A549 (cell line): ENCODE measurements around the gene SUFU. TPM values are rescaled to one million over a fixed set of nuclear protein-coding genes. Genes with fewer than 3 reads are reported as not detected.

Experiments
- ATAC-seq, 2 experiments: fragments of 200-7000 bp in 1 of 2; fragments of >200 bp in 1 of 2; cut with Nextera tagmentation in 1 of 2; cut with Tn5 transposase in 1 of 2; 3 replicates each; pipeline versions ENCODE4 v1.8.0 to v1.9.1; 2018 to 2020; ENCODE audit warnings: mild to moderate bottlenecking in 1 of 2, moderate library complexity in 1 of 2
- CTCF ChIA-PET: fragments of 300-600 bp; sonication (Branson Sonifier 250); formaldehyde crosslinking; extraction: SDS; loops from one replicate; lab custom pipeline; 2021; ENCODE audit warnings: antibody characterized with exemption, inconsistent platforms; lab: Yijun Ruan, JAX
- POLR2A ChIA-PET: fragments of 350-600 bp; formaldehyde crosslinking; extraction: SDS; loops from one replicate; lab custom pipeline; 2021; ENCODE audit warnings: antibody characterized with exemption, inconsistent platforms; lab: Yijun Ruan, JAX
- DNase-seq, 2 experiments: peaks; one replicate each; pipeline versions ENCODE4 v3.0.0 to v3.0.0-alpha.2; 2011 to 2016; ENCODE audit warnings: low read depth in 1 of 2, low spot score in 1 of 2
- FAIRE-seq: peaks from 2 replicates; lab custom pipeline; 2011; peaks lifted over from hg19 to GRCh38; lab: Jason Lieb, UNC
- H3K27ac ChIP-seq, 2 experiments: fragments of >200 bp; sonication (Bioruptor Twin); formaldehyde crosslinking; 3 replicates each; pipeline ENCODE4 v1.5.1; 2016 to 2017
- H3K4me1 ChIP-seq: fragments of >200 bp; sonication (Bioruptor Twin); formaldehyde crosslinking; 3 replicates; pipeline ENCODE4 v1.6.1; 2016
- H3K4me2 ChIP-seq: fragments of >200 bp; sonication (Bioruptor Twin); formaldehyde crosslinking; 3 replicates; pipeline ENCODE4 v1.6.1; 2016
- H3K4me3 ChIP-seq: fragments of >200 bp; sonication (Bioruptor Twin); formaldehyde crosslinking; 3 replicates; pipeline ENCODE4 v1.5.1; 2016
- H3K9me3 ChIP-seq: fragments of >200 bp; sonication (Bioruptor Twin); formaldehyde crosslinking; 3 replicates; pipeline ENCODE4 v1.6.1; 2016
- CBX2 ChIP-seq: fragments of 200-600 bp; sonication (generic); IDR thresholded peaks from 2 replicates; pipeline ENCODE4 v1.6.1; 2016; ENCODE audit warnings: low read depth, mild to moderate bottlenecking, borderline replicate concordance
- EP300 ChIP-seq, 2 experiments: fragments of >200 bp; sonication (Bioruptor Twin); formaldehyde crosslinking; IDR thresholded peaks; 2 replicates in 1 of 2; 3 replicates in 1 of 2; pipeline ENCODE4 v1.6.1; 2016 to 2017
- FOSB ChIP-seq: fragments of 250-450 bp; sonication (Bioruptor Pico); IDR thresholded peaks from 2 replicates; pipeline ENCODE4 v1.5.0; 2020; ENCODE audit warnings: mild to moderate bottlenecking, moderate library complexity
- FOSL2 ChIP-seq, 2 experiments: fragments of 450-650 bp in 1 of 2; fragments of >200 bp in 1 of 2; sonication (Bioruptor Twin) in 1 of 2; formaldehyde crosslinking; IDR thresholded peaks; 2 replicates each; pipeline versions ENCODE4 v1.5.0 to v1.6.1; 2016 to 2020; ENCODE audit warnings: mild to moderate bottlenecking in 1 of 2, moderate library complexity in 1 of 2
- HOXA7 ChIP-seq: fragments of 250-450 bp; sonication (Bioruptor Pico); IDR thresholded peaks from 2 replicates; pipeline ENCODE4 v1.5.0; 2020; ENCODE audit warnings: mild to moderate bottlenecking, moderate library complexity
- HOXB5 ChIP-seq: fragments of 250-450 bp; sonication (Bioruptor Pico); IDR thresholded peaks from 2 replicates; pipeline ENCODE4 v1.5.0; 2020; ENCODE audit warnings: mild to moderate bottlenecking, moderate library complexity
- KDM1A ChIP-seq: fragments of 200-600 bp; sonication (generic); IDR thresholded peaks from 2 replicates; pipeline ENCODE4 v1.6.1; 2016; ENCODE audit warnings: low read depth, mild to moderate bottlenecking
- MAFK ChIP-seq: fragments of 450-650 bp; IDR thresholded peaks from 2 replicates; pipeline ENCODE4 v1.6.1; 2014; ENCODE audit not compliant: partially characterized antibody
- MAZ ChIP-seq: fragments of 150-350 bp; IDR thresholded peaks from 2 replicates; pipeline ENCODE4 v1.6.1; 2014; ENCODE audit warnings: antibody characterized with exemption, low read depth, low read length, borderline replicate concordance
- NPAS2 ChIP-seq: fragments of 250-450 bp; sonication (Bioruptor Pico); IDR thresholded peaks from 2 replicates; pipeline ENCODE4 v1.8.0; 2022; ENCODE audit warnings: mild to moderate bottlenecking, moderate library complexity, borderline replicate concordance
- POLR2A ChIP-seq: IDR thresholded peaks from 2 replicates; pipeline ENCODE4 v1.6.1; 2012; ENCODE audit warnings: mild to moderate bottlenecking, low read length
- RAD21 ChIP-seq, 2 experiments: fragments of >200 bp in 1 of 2; sonication (Bioruptor Twin) in 1 of 2; formaldehyde crosslinking in 1 of 2; IDR thresholded peaks in 1 of 2; conservative IDR thresholded peaks in 1 of 2; 2 replicates in 1 of 2; 3 replicates in 1 of 2; pipeline ENCODE4 v1.6.1; 2012 to 2018; ENCODE audit warnings: inconsistent platforms in 1 of 2
- RARB ChIP-seq: fragments of 250-450 bp; sonication (Bioruptor Pico); IDR thresholded peaks from 2 replicates; pipeline ENCODE4 v1.8.0; 2021; ENCODE audit warnings: mild to moderate bottlenecking, moderate library complexity
- RCOR1 ChIP-seq: fragments of 150-350 bp; IDR thresholded peaks from 2 replicates; pipeline ENCODE4 v1.6.1; 2014; ENCODE audit warnings: antibody characterized with exemption, low read length, low read depth
- RNF2 ChIP-seq: fragments of 200-600 bp; sonication (generic); IDR thresholded peaks from 2 replicates; pipeline ENCODE4 v1.6.1; 2016; ENCODE audit warnings: low read depth, mild to moderate bottlenecking, antibody characterized with exemption, moderate library complexity, borderline replicate concordance
- SMC3 ChIP-seq: fragments of >200 bp; sonication (Bioruptor Twin); formaldehyde crosslinking; IDR thresholded peaks from 3 replicates; pipeline ENCODE4 v1.6.1; 2018; ENCODE audit warnings: inconsistent platforms
- SREBF2 ChIP-seq: fragments of 450-650 bp; IDR thresholded peaks from 2 replicates; pipeline ENCODE4 v1.6.1; 2014; ENCODE audit warnings: mild to moderate bottlenecking, moderate library complexity
- TP53 ChIP-seq: fragments of 250-450 bp; sonication (Bioruptor Pico); IDR thresholded peaks from 2 replicates; pipeline ENCODE4 v1.5.0; 2021; ENCODE audit warnings: mild to moderate bottlenecking, moderate library complexity
- WGBS: methylation state at CpG from one replicate; pipeline ENCODE4 v1.1.6; 2017; ENCODE audit errors: missing lambda C conversion rate; 5-methylcytosine and 5-hydroxymethylcytosine counted together
- polyA plus RNA-seq, 4 experiments: library from polyadenylated mRNA; depleted of rRNA in 3 of 4; stranded (reverse); fragments of >200 nt; fragmentation: RNase III in 1 of 4; extraction: RNeasy Plus Mini Kit Qiagen cat#74134 plus additional on column Dnase treatment in 1 of 4; gene quantifications; 2 replicates in 3 of 4; 3 replicates in 1 of 4; pipeline ENCODE4 v1.2.3, GENCODE V29; 2011 to 2017
- TF ChIP-seq, protein P1 (sequence below): fragments of 250-450 bp; sonication (Bioruptor Pico); IDR thresholded peaks from 2 replicates; pipeline ENCODE4 v1.5.0; 2021; ENCODE audit warnings: mild to moderate bottlenecking, moderate library complexity, borderline replicate concordance
- TF ChIP-seq, protein P2 (sequence below): fragments of >200 bp; sonication (Bioruptor Twin); formaldehyde crosslinking; IDR thresholded peaks from 3 replicates; pipeline ENCODE4 v1.5.1; 2016
- TF ChIP-seq, protein P3 (sequence below): IDR thresholded peaks from 2 replicates; pipeline ENCODE4 v1.6.1; 2012; ENCODE audit warnings: low read depth, borderline replicate concordance
- TF ChIP-seq, protein P4 (sequence below): IDR thresholded peaks from 2 replicates; pipeline ENCODE4 v1.6.1; 2012
- TF ChIP-seq, protein P5 (sequence below): fragments of 250-450 bp; sonication (Bioruptor Pico); IDR thresholded peaks from 2 replicates; pipeline ENCODE4 v1.5.0; 2020; ENCODE audit warnings: low read depth, mild to moderate bottlenecking, moderate library complexity

The SUFU gene
- polyA plus RNA-seq, 2 of the 4 experiments (the other 2 are of a cell fraction): 3.7 to 5.5 TPM

DNA sequence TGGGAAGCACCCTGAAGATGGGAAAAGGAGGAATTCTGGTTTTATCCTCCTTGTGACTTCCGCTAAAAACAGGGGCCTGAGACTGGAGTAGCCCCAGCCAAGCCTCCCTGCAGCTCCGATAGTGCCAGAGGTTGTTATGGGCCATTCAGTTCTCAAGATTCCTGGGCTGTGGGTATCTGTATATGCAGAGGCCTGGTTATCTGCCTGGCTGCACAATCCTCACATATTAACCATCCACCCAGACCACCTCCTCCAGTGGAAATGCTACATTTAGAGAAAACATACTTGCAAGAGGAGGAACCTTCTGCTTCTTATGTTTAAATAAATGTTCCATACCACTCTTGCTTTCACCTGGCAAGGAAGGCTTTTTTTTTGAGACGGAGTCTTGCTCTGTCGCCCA, 175.8 kb downstream of the SUFU start:
- ChIA-PET POLR2A (interaction anchor here (1.3 kb wide), 1 partner anchor 35 kb away, joined by 5 read pairs; the partner anchor contains the start of genes ARL3 and SFXN2), CTCF (interaction anchor here (0.8 to 7.3 kb wide), 13 partner anchors 8 to 222 kb away, joined by 3 to 71 read pairs (median 5); partner anchors contain the start of gene ARL3)
- H3K4me1 ChIP-seq: 0 out of 3 replicates have a peak, but pooled peaks cover 4% of the 10 kb centered on the region
- no peak for DNase-seq
- no peak for FAIRE-seq
- 99% methylated on average over 4 of the region's 4 CpGs for whole genome bisulfite sequencing
- H3K9me3 ChIP-seq: no peaks in the 10 kb centered on the region
- no peak overlapping the region for H3K27ac ChIP-seq
- no peak overlapping the region for H3K4me3 ChIP-seq
- no peak; a peak in 1 of 6 replicates for ATAC-seq
- no peak for TF ChIP-seq NPAS2 (CRISPR knock-in tag)
- TF ChIP-seq, protein P1, sequence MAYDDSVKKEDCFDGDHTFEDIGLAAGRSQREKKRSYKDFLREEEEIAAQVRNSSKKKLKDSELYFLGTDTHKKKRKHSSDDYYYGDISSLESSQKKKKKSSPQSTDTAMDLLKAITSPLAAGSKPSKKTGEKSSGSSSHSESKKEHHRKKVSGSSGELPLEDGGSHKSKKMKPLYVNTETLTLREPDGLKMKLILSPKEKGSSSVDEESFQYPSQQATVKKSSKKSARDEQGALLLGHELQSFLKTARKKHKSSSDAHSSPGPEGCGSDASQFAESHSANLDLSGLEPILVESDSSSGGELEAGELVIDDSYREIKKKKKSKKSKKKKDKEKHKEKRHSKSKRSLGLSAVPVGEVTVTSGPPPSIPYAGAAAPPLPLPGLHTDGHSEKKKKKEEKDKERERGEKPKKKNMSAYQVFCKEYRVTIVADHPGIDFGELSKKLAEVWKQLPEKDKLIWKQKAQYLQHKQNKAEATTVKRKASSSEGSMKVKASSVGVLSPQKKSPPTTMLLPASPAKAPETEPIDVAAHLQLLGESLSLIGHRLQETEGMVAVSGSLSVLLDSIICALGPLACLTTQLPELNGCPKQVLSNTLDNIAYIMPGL (CRISPR knock-in tag): no peak
- no peak for TF ChIP-seq TP53 (CRISPR knock-in tag)
- no peak for TF ChIP-seq CBX2
- TF ChIP-seq, protein P2, sequence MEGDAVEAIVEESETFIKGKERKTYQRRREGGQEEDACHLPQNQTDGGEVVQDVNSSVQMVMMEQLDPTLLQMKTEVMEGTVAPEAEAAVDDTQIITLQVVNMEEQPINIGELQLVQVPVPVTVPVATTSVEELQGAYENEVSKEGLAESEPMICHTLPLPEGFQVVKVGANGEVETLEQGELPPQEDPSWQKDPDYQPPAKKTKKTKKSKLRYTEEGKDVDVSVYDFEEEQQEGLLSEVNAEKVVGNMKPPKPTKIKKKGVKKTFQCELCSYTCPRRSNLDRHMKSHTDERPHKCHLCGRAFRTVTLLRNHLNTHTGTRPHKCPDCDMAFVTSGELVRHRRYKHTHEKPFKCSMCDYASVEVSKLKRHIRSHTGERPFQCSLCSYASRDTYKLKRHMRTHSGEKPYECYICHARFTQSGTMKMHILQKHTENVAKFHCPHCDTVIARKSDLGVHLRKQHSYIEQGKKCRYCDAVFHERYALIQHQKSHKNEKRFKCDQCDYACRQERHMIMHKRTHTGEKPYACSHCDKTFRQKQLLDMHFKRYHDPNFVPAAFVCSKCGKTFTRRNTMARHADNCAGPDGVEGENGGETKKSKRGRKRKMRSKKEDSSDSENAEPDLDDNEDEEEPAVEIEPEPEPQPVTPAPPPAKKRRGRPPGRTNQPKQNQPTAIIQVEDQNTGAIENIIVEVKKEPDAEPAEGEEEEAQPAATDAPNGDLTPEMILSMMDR: no peak
- TF ChIP-seq, protein P3, sequence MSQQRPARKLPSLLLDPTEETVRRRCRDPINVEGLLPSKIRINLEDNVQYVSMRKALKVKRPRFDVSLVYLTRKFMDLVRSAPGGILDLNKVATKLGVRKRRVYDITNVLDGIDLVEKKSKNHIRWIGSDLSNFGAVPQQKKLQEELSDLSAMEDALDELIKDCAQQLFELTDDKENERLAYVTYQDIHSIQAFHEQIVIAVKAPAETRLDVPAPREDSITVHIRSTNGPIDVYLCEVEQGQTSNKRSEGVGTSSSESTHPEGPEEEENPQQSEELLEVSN: no peak
- TF ChIP-seq MAFK: no peak
- TF ChIP-seq, protein P4, sequence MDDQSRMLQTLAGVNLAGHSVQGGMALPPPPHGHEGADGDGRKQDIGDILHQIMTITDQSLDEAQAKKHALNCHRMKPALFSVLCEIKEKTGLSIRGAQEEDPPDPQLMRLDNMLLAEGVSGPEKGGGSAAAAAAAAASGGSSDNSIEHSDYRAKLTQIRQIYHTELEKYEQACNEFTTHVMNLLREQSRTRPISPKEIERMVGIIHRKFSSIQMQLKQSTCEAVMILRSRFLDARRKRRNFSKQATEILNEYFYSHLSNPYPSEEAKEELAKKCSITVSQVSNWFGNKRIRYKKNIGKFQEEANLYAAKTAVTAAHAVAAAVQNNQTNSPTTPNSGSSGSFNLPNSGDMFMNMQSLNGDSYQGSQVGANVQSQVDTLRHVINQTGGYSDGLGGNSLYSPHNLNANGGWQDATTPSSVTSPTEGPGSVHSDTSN: no peak
- TF ChIP-seq MAZ: no peak
- no peak for TF ChIP-seq POLR2A
- H3K4me2 ChIP-seq: no peak overlapping the region

DNA sequence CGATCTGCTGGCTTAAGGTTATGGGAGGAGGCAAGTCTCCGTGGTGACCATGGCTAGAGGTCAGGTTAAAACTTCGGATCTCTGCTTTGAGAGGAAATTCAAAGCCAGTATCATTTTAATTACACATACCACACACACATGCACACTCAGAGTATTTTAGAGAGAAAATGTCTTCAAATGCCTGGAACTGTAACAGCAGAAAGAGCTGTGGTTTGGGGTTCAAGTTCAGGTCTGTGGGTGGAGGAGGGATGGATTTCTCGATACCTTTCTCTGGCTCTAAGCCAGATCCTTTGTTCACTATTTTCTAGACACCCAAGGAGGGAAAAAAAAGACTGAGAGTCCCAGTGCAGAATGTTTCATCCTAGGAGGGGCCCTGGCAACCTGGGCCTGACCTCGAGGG, 177.9 kb downstream of the SUFU start:
- 84% methylated on average over 5 of the region's 5 CpGs for WGBS
- CTCF ChIA-PET: interaction anchor here (0.7 to 7.3 kb wide), 2 partner anchors 14 to 759 kb away, joined by 3 to 71 read pairs; no protein-coding TSS in a partner anchor
- FAIRE-seq: no peak

More for the DNA sequence above, 177.9 kb downstream of the SUFU start:
- POLR2A ChIA-PET: no interaction called here
- TF ChIP-seq, protein P3: no peak
- TF ChIP-seq EP300 (IDR thresholded peaks at IDR 0.05) (no peak), SMC3 (no peak), FOSL2 (IDR thresholded peaks at IDR 0.05) (no peak), FOSL2 (CRISPR knock-in tag; IDR thresholded peaks at IDR 0.05) (no peak), RNF2 (no peak), RCOR1 (no peak), FOSB (CRISPR knock-in tag) (no peak), NPAS2 (CRISPR knock-in tag) (no peak), KDM1A (no peak), HOXA7 (no peak), MAZ (no peak), POLR2A (no peak), RAD21 (conservative IDR thresholded peaks at IDR 0.05 in 1 of 2, IDR thresholded peaks at IDR 0.05 in 1 of 2) (no peak), SREBF2 (no peak), CBX2 (no peak), RARB (CRISPR knock-in tag) (no peak), HOXB5 (CRISPR knock-in tag) (no peak)
- TF ChIP-seq, protein P5, sequence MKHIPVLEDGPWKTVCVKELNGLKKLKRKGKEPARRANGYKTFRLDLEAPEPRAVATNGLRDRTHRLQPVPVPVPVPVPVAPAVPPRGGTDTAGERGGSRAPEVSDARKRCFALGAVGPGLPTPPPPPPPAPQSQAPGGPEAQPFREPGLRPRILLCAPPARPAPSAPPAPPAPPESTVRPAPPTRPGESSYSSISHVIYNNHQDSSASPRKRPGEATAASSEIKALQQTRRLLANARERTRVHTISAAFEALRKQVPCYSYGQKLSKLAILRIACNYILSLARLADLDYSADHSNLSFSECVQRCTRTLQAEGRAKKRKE (CRISPR knock-in tag): no peak
- TF ChIP-seq, protein P1 (CRISPR knock-in tag): no peak
- no peak overlapping the region for H3K27ac ChIP-seq
- H3K4me3 ChIP-seq: no peak overlapping the region
- no peak overlapping the region for H3K4me2 ChIP-seq
- H3K4me1 ChIP-seq: 0 out of 3 replicates have a peak, but pooled peaks cover 4% of the 10 kb centered on the region
- H3K9me3 ChIP-seq: no peaks in the 10 kb centered on the region
- ATAC-seq (no peak), DNase-seq (no peak)
